A673 (cell line): ENCODE results near the gene UFL1. TPM values are rescaled to one million over a fixed set of nuclear protein-coding genes. Genes with fewer than 3 reads are reported as not detected.

Experiments
- BruUV-seq: library from RNA; stranded (reverse); fragments of 400-500 nt; replicated peaks from 2 replicates; lab custom pipeline; 2021; lab: Mats Ljungman, UMichigan
- CTCF ChIA-PET: fragments of 300-600 bp; sonication (Branson Sonifier 250); formaldehyde crosslinking; loops from one replicate; lab custom pipeline; 2022; ENCODE audit warnings: antibody characterized with exemption; lab: Charles Lee
- POLR2A ChIA-PET: fragments of 300-600 bp; sonication (Branson Sonifier 250); formaldehyde crosslinking; loops from one replicate; lab custom pipeline; 2022; ENCODE audit warnings: antibody characterized with exemption; ENCODE audit not compliant: low non-redundant PET; lab: Charles Lee
- DNase-seq: peaks from one replicate; pipeline ENCODE4 v3.0.0-alpha.2; 2015; ENCODE audit warnings: low spot score
- H3K27ac ChIP-seq: fragments of 200-600 bp; sonication (generic); 2 replicates; pipeline ENCODE4 v1.5.1; 2016; ENCODE audit warnings: mixed run types, low read depth, mild to moderate bottlenecking, mixed read lengths, antibody characterized with exemption, low read length; ENCODE audit not compliant: poor library complexity, severe bottlenecking
- H3K27me3 ChIP-seq: fragments of 200-600 bp; sonication (generic); replicated peaks from 2 replicates; pipeline ENCODE4 v1.6.1; 2017; ENCODE audit warnings: mixed run types, low read depth, mild to moderate bottlenecking, mixed read lengths, antibody characterized with exemption, low read length; ENCODE audit not compliant: insufficient read depth, poor library complexity
- H3K36me3 ChIP-seq: fragments of 200-600 bp; sonication (generic); 2 replicates; pipeline ENCODE4 v1.6.1; 2016; ENCODE audit warnings: mixed run types, mild to moderate bottlenecking, mixed read lengths, antibody characterized with exemption, low read length; ENCODE audit not compliant: insufficient read depth, poor library complexity, severe bottlenecking
- H3K4me1 ChIP-seq: fragments of 200-600 bp; sonication (generic); 2 replicates; pipeline ENCODE4 v1.6.1; 2017; ENCODE audit warnings: mixed run types, mild to moderate bottlenecking, mixed read lengths, antibody characterized with exemption, low read length; ENCODE audit not compliant: insufficient read depth, poor library complexity, severe bottlenecking
- H3K4me3 ChIP-seq: fragments of 200-600 bp; sonication (generic); 2 replicates; pipeline ENCODE4 v1.5.1; 2016; ENCODE audit warnings: low read depth, mixed run types, mild to moderate bottlenecking, mixed read lengths, low read length; ENCODE audit not compliant: poor library complexity, severe bottlenecking
- H3K9me3 ChIP-seq: fragments of 200-600 bp; sonication (generic); 2 replicates; pipeline ENCODE4 v1.6.1; 2016; ENCODE audit warnings: mixed run types, low read depth, mild to moderate bottlenecking, mixed read lengths, antibody characterized with exemption, low read length; ENCODE audit not compliant: poor library complexity, severe bottlenecking
- EZH2 ChIP-seq: fragments of 200-600 bp; sonication (generic); IDR thresholded peaks from 2 replicates; pipeline ENCODE4 v1.6.1; 2017; ENCODE audit warnings: borderline replicate concordance, low read depth, mild to moderate bottlenecking, mixed read lengths, antibody characterized with exemption, low read length; ENCODE audit not compliant: poor library complexity, severe bottlenecking
- intact Hi-C: fragments of 100-400 bp; cut with micrococcal nuclease; formaldehyde crosslinking; loops from one replicate; pipeline ENCODE4 v1.10.0; 2022; ENCODE audit not compliant: unreplicated experiment
- total RNA-seq: library from RNA; stranded (reverse); gene quantifications from 2 replicates; pipeline ENCODE4 v1.2.3, GENCODE V29; 2021
- TF ChIP-seq, protein P1 (sequence below): fragments of 300-800, 200-600 bp; sonication (generic); conservative IDR thresholded peaks from 2 replicates; pipeline ENCODE4 v1.5.1; 2017; ENCODE audit warnings: low read depth, mild to moderate bottlenecking, antibody characterized with exemption, low read length, moderate library complexity, mixed read lengths

UFL1 gene
- total RNA-seq, 1 experiment from 2014 or later = 19.6 TPM

GRCh38 chr6:96582021-96582420, 60.4 kb downstream of the UFL1 start:
- no peaks in the 10 kb centered on the region for H3K36me3 ChIP-seq
- POLR2A ChIA-PET = no interaction called here
- no TSS peak for BruUV-seq
- H3K4me1 ChIP-seq = no peaks in the 10 kb centered on the region
- H3K9me3 ChIP-seq = no peaks in the 10 kb centered on the region
- no peak overlapping the region for H3K27ac ChIP-seq
- intact Hi-C loops = no loop called here
- peaks cover 4% of the 10 kb centered on the region for H3K27me3 ChIP-seq
- H3K4me3 ChIP-seq = no peak overlapping the region
- DNase-seq = no peak
- TF ChIP-seq, protein P1, sequence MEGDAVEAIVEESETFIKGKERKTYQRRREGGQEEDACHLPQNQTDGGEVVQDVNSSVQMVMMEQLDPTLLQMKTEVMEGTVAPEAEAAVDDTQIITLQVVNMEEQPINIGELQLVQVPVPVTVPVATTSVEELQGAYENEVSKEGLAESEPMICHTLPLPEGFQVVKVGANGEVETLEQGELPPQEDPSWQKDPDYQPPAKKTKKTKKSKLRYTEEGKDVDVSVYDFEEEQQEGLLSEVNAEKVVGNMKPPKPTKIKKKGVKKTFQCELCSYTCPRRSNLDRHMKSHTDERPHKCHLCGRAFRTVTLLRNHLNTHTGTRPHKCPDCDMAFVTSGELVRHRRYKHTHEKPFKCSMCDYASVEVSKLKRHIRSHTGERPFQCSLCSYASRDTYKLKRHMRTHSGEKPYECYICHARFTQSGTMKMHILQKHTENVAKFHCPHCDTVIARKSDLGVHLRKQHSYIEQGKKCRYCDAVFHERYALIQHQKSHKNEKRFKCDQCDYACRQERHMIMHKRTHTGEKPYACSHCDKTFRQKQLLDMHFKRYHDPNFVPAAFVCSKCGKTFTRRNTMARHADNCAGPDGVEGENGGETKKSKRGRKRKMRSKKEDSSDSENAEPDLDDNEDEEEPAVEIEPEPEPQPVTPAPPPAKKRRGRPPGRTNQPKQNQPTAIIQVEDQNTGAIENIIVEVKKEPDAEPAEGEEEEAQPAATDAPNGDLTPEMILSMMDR = no peak
- TF ChIP-seq EZH2 = no peak
- CTCF ChIA-PET = no interaction called here

GRCh38 chr6:96582436-96582835, 60.8 kb downstream of the UFL1 start:
- no TSS peak for BruUV-seq
- Histone ChIP-seq H3K27me3 (peaks cover 8% of the 10 kb centered on the region), H3K27ac (no peak overlapping the region), H3K9me3 (no peaks in the 10 kb centered on the region), H3K36me3 (no peaks in the 10 kb centered on the region), H3K4me1 (no peaks in the 10 kb centered on the region), H3K4me3 (no peak overlapping the region)
- DNase-seq = no peak
- TF ChIP-seq, protein P1 = no peak
- CTCF ChIA-PET = no interaction called here
- intact Hi-C loops = no loop called here
- POLR2A ChIA-PET = no interaction called here

DNA sequence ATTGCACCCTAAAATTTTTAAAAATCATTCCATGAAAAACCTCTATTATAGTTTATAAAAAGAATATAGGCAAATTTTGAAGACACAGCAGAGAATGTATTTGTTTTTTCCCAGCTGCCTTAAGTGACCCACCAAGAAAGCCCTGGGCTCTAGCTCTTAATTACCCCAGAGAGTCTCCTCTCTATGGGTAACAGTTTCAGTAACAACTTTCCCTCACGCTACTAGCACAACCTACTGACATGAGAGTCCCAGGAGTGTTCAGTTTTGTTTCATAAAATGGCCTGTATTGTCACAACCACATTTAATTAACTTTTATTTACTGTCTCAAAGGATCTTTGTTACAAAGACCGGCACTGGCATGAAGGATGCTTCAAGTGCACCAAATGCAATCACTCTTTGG, 82.8 kb downstream of the UFL1 start:
- H3K9me3 ChIP-seq = no peaks in the 10 kb centered on the region
- H3K27ac ChIP-seq = no peak overlapping the region
- TF ChIP-seq, protein P1 = no peak
- TF ChIP-seq EZH2 = no peak
- POLR2A ChIA-PET = no interaction called here
- intact Hi-C loops = no loop called here
- H3K27me3 ChIP-seq = no peaks in the 10 kb centered on the region
- H3K4me1 ChIP-seq = no peaks in the 10 kb centered on the region
- H3K4me3 ChIP-seq = no peak overlapping the region
- CTCF ChIA-PET = no interaction called here
- DNase-seq = no peak
- H3K36me3 ChIP-seq = no peaks in the 10 kb centered on the region
- no TSS peak for BruUV-seq

Other genes with a start within 250 kb of the UFL1 start
- gene FHL5, start 41.3 kb downstream of the UFL1 start, total RNA-seq = 0.84 TPM in 1 of 2 replicates, not detected in the other